ENCODE results near the gene CD200R1L. TPM values are rescaled to one million over a fixed set of nuclear protein-coding genes. Genes with fewer than 3 reads are reported as not detected.
"Not testable (repeated sequence)": the region's sequence is repeated elsewhere in the genome, so short reads cannot be mapped to it uniquely, and the experiment has no call there.

CD200R1L gene
- total RNA-seq, 1 experiment from 2014 or later, result not detected

- no peak overlapping the region for H4K8ac ChIP-seq (replicated peaks; ENCODE audit: insufficient read length, low read depth, low read length)
- H3K9ac ChIP-seq (ENCODE audit: extremely low read depth, insufficient read length, low read length), result no peak overlapping the region
- no peak overlapping the region for H3K56ac ChIP-seq (ENCODE audit: insufficient read length, low read depth, low read length)
- H3K4ac ChIP-seq (ENCODE audit: low read depth, low read length), result no peak overlapping the region
- no peak overlapping the region for H2BK5ac ChIP-seq (ENCODE audit: insufficient read length, low read length)
- no peak overlapping the region for H3K14ac ChIP-seq (ENCODE audit: insufficient read depth, low read length)
- H2BK20ac ChIP-seq (ENCODE audit: low read depth, low read length, poor library complexity, severe bottlenecking), result no peak overlapping the region
- no peak overlapping the region for H3K18ac ChIP-seq (ENCODE audit: insufficient read length, low read depth, low read length)
- H3K27ac Mint-ChIP-seq, result no peak overlapping the region
- no peak overlapping the region for H2BK120ac ChIP-seq (ENCODE audit: low read depth, low read length, poor library complexity, severe bottlenecking)
- H3K79me1 ChIP-seq (ENCODE audit: insufficient read depth, low read depth, low read length, poor library complexity, severe bottlenecking), result no peaks in the 10 kb centered on the region
- peaks cover 34 to 39% of the 10 kb centered on the region in 2 experiments for H3K9me3 Mint-ChIP-seq
- peaks cover 8 to 31% (median 17%) of the 10 kb centered on the region in 3 experiments for H3K36me3 Mint-ChIP-seq (ENCODE audit: insufficient read depth in 1 of 3, low read depth in 3 of 3)
- no peak overlapping the region for H3T11ph ChIP-seq (ENCODE audit: low read length)
- H2BK15ac ChIP-seq (ENCODE audit: low read depth, low read length), result no peak overlapping the region
- no peaks in the 10 kb centered on the region for H3K27me3 ChIP-seq (ENCODE audit: insufficient read depth, low read length)
- no peak overlapping the region for H3K27ac ChIP-seq (ENCODE audit: insufficient read length, low read depth, low read length)
- no peak overlapping the region for H3K4me3 Mint-ChIP-seq
- no peaks in the 10 kb centered on the region for H4K20me1 ChIP-seq (ENCODE audit: control insufficient read depth, insufficient read depth, insufficient read length)
- DNase-seq, result no peak
- H3K4me1 ChIP-seq (ENCODE audit: insufficient read depth, low read length), result no peaks in the 10 kb centered on the region
- no peak overlapping the region for H3K23ac ChIP-seq (ENCODE audit: insufficient read length, low read depth, low read length)
- H2AK5ac ChIP-seq (ENCODE audit: insufficient read length, low read length), result no peak overlapping the region
- no peak overlapping the region for H2BK12ac ChIP-seq (ENCODE audit: insufficient read length, low read depth, low read length)
- H3K79me2 ChIP-seq (ENCODE audit: insufficient read depth, low read length), result no peaks in the 10 kb centered on the region
- no peak for TF ChIP-seq CTCF (conservative IDR thresholded peaks at IDR 0.05)
- no peak overlapping the region for H4K5ac ChIP-seq (ENCODE audit: insufficient read length, low read depth, low read length)
- no peak overlapping the region for H3K4me2 ChIP-seq (ENCODE audit: insufficient read depth, insufficient read length, low read length)
- H3K27me3 Mint-ChIP-seq (ENCODE audit: low read depth), result peaks cover 2% of the 10 kb centered on the region; the same call in 1 of the 2 replicates
- peaks cover 0 to 6% of the 10 kb centered on the region in 2 experiments; a peak in 3 of 4 replicates for H3K4me1 Mint-ChIP-seq
- H2AFZ ChIP-seq (ENCODE audit: low read length), result no peak overlapping the region
- no peaks in the 10 kb centered on the region for H3K9me3 ChIP-seq (ENCODE audit: control insufficient read depth, low read depth, low read length)
- no peaks in the 10 kb centered on the region for H3K23me2 ChIP-seq (ENCODE audit: insufficient read length, low read depth, low read length, poor library complexity, severe bottlenecking)
- no peak overlapping the region for H4K91ac ChIP-seq (ENCODE audit: insufficient read length, low read depth, low read length)
Observed at GRCh38 chr3:112855883-112856282, 9.2 kb upstream of the CD200R1L start.

GRCh38 chr3:112855074-112855473 lies 8.4 kb upstream of the CD200R1L start:
- not testable (repeated sequence) for H3K27me3 Mint-ChIP-seq (ENCODE audit: low read depth); H2BK12ac ChIP-seq (ENCODE audit: insufficient read length, low read depth, low read length); H2BK15ac ChIP-seq (ENCODE audit: low read depth, low read length); H3K4ac ChIP-seq (ENCODE audit: low read depth, low read length); H3K9ac ChIP-seq (ENCODE audit: extremely low read depth, insufficient read length, low read length); H3K56ac ChIP-seq (ENCODE audit: insufficient read length, low read depth, low read length); H3K4me1 Mint-ChIP-seq; H3K79me2 ChIP-seq (ENCODE audit: insufficient read depth, low read length); H2BK120ac ChIP-seq (ENCODE audit: low read depth, low read length, poor library complexity, severe bottlenecking); H3K4me1 ChIP-seq (ENCODE audit: insufficient read depth, low read length); H4K5ac ChIP-seq (ENCODE audit: insufficient read length, low read depth, low read length); H2AK5ac ChIP-seq (ENCODE audit: insufficient read length, low read length); H3K9me3 ChIP-seq (ENCODE audit: control insufficient read depth, low read depth, low read length); H3K4me2 ChIP-seq (ENCODE audit: insufficient read depth, insufficient read length, low read length); H3K27ac Mint-ChIP-seq; H2BK20ac ChIP-seq (ENCODE audit: low read depth, low read length, poor library complexity, severe bottlenecking); H3K23me2 ChIP-seq (ENCODE audit: insufficient read length, low read depth, low read length, poor library complexity, severe bottlenecking); H3K23ac ChIP-seq (ENCODE audit: insufficient read length, low read depth, low read length); H4K8ac ChIP-seq (replicated peaks; ENCODE audit: insufficient read length, low read depth, low read length); H3K27ac ChIP-seq (ENCODE audit: insufficient read length, low read depth, low read length); H2AFZ ChIP-seq (ENCODE audit: low read length); H3K27me3 ChIP-seq (ENCODE audit: insufficient read depth, low read length); H4K20me1 ChIP-seq (ENCODE audit: control insufficient read depth, insufficient read depth, insufficient read length); H3K18ac ChIP-seq (ENCODE audit: insufficient read length, low read depth, low read length); H2BK5ac ChIP-seq (ENCODE audit: insufficient read length, low read length); H3K4me3 Mint-ChIP-seq; H3K79me1 ChIP-seq (ENCODE audit: insufficient read depth, low read depth, low read length, poor library complexity, severe bottlenecking); DNase-seq; H3T11ph ChIP-seq (ENCODE audit: low read length); H3K14ac ChIP-seq (ENCODE audit: insufficient read depth, low read length); H4K91ac ChIP-seq (ENCODE audit: insufficient read length, low read depth, low read length)
- no CpG with 5 or more reads among the region's 3 CpGs for WGBS (ENCODE audit: extremely low coverage, insufficient read length, low lambda C conversion rate)
- Mint-ChIP-seq H3K36me3 (ENCODE audit: insufficient read depth in 1 of 3, low read depth in 3 of 3) (peaks cover 6 to 31% (median 17%) of the 10 kb centered on the region in 3 experiments), H3K9me3 (peaks cover 35 to 42% of the 10 kb centered on the region in 2 experiments)
